ENCODE results near the gene ARL6IP5. TPM values are rescaled to one million over a fixed set of nuclear protein-coding genes. Genes with fewer than 3 reads are reported as not detected.
A peak's percentile ranks its signal among the peaks of the same experiment; 100 is the strongest.

Gene ARL6IP5
- total RNA-seq, 1 donor, result 91.2 TPM

DNA sequence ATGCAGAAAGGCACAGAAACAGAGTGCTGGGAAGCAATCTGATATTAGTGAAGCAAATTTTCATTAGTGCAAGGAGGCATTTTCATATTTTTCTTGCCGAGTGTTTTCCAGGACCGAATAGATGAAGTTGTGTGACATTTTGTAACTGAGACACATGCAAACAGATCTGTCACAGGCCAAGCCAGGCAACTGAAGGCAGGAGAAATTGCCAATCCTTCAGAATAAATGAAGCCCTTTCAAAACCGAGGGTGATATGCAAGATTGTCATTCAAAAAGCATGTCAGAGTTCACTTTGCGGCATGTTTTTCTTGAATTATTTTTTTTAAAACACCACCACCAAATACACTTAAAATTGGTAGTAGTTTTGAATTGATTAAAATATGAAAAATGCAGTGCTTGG lies 31.4 kb downstream of the ARL6IP5 start:
- TF ChIP-seq, protein P1, sequence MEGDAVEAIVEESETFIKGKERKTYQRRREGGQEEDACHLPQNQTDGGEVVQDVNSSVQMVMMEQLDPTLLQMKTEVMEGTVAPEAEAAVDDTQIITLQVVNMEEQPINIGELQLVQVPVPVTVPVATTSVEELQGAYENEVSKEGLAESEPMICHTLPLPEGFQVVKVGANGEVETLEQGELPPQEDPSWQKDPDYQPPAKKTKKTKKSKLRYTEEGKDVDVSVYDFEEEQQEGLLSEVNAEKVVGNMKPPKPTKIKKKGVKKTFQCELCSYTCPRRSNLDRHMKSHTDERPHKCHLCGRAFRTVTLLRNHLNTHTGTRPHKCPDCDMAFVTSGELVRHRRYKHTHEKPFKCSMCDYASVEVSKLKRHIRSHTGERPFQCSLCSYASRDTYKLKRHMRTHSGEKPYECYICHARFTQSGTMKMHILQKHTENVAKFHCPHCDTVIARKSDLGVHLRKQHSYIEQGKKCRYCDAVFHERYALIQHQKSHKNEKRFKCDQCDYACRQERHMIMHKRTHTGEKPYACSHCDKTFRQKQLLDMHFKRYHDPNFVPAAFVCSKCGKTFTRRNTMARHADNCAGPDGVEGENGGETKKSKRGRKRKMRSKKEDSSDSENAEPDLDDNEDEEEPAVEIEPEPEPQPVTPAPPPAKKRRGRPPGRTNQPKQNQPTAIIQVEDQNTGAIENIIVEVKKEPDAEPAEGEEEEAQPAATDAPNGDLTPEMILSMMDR (IDR thresholded peaks at IDR 0.05; ENCODE audit: extremely low read depth, low read depth, low read length), result no peak
- Histone ChIP-seq H3K4me3 (ENCODE audit: insufficient read depth, low read length) (no peak overlapping the region), H3K36me3 (ENCODE audit: insufficient read depth, low read length) (no peaks in the 10 kb centered on the region), H3K27me3 (ENCODE audit: insufficient read depth, low read length) (no peaks in the 10 kb centered on the region), H2AFZ (ENCODE audit: low read length) (no peak overlapping the region), H3K4me2 (ENCODE audit: insufficient read depth, low read length) (peak overlapping the region; percentile 17), H3K79me2 (ENCODE audit: insufficient read depth, low read length) (no peaks in the 10 kb centered on the region), H3K9me3 (ENCODE audit: low read depth, low read length) (no peaks in the 10 kb centered on the region), H3K4me1 (ENCODE audit: insufficient read depth, low read length) (peaks cover 33% of the 10 kb centered on the region), H4K20me1 (ENCODE audit: insufficient read depth, low read length) (no peaks in the 10 kb centered on the region), H3K27ac (ENCODE audit: low read depth, low read length) (no peak overlapping the region)
- DNase-seq (ENCODE audit: insufficient read length, low spot score, missing footprints), result no peak

DNA sequence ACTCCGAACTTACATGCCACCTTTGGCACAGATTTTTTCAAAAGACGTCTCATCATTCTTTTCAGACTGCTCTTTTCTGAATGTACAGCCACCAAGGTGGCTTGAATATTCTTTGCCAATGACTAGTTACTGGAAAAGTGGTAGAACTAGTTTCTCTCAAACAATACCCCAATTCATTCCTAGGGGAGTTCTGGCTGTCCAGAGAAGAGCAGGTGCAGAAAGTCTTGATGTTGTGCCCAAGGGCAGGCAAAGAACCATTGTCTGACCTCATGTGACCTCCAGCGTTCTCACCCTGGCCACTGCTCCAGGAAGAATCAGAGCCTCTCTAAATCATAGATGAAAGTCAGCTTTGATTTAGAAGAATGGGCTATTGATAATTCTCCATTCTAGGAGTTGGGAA lies 32.2 kb downstream of the ARL6IP5 start:
- no peaks in the 10 kb centered on the region for H3K9me3 ChIP-seq (ENCODE audit: low read depth, low read length)
- H3K36me3 ChIP-seq (ENCODE audit: insufficient read depth, low read length), result no peaks in the 10 kb centered on the region
- peak; percentile 26 for DNase-seq (ENCODE audit: insufficient read length, low spot score, missing footprints)
- no peak overlapping the region for H3K4me3 ChIP-seq (ENCODE audit: insufficient read depth, low read length)
- H3K79me2 ChIP-seq (ENCODE audit: insufficient read depth, low read length), result no peaks in the 10 kb centered on the region
- TF ChIP-seq, protein P1 (IDR thresholded peaks at IDR 0.05; ENCODE audit: extremely low read depth, low read depth, low read length), result no peak
- H4K20me1 ChIP-seq (ENCODE audit: insufficient read depth, low read length), result no peaks in the 10 kb centered on the region
- peaks cover 31% of the 10 kb centered on the region for H3K4me1 ChIP-seq (ENCODE audit: insufficient read depth, low read length)
- H3K4me2 ChIP-seq (ENCODE audit: insufficient read depth, low read length), result no peak overlapping the region
- H3K27me3 ChIP-seq (ENCODE audit: insufficient read depth, low read length), result no peaks in the 10 kb centered on the region
- H3K27ac ChIP-seq (ENCODE audit: low read depth, low read length), result no peak overlapping the region
- no peak overlapping the region for H2AFZ ChIP-seq (ENCODE audit: low read length)

DNA sequence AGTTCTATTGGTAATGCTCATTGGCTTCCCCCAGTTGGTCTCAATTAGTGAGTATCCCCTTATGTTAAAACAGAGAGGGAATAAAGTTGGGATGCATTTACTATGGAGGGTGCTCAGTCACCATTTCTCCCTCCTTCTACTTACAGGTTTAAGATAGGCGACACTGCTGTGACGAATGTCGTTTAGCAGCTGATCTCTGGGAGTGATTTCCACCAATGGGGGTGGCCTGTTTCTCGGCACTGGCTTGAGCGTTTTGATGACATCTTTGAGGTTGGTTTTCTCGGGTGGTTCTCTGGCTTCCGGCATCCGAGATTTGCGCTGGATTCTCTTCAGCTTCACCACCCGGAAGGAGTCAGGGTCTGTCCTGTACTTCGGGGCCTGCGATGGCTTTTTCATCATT lies 33.8 kb downstream of the ARL6IP5 start:
- DNase-seq (ENCODE audit: insufficient read length, low spot score, missing footprints), result no peak
- peaks cover 2% of the 10 kb centered on the region for H3K27me3 ChIP-seq (ENCODE audit: insufficient read depth, low read length)
- TF ChIP-seq, protein P1 (IDR thresholded peaks at IDR 0.05; ENCODE audit: extremely low read depth, low read depth, low read length), result no peak

DNA sequence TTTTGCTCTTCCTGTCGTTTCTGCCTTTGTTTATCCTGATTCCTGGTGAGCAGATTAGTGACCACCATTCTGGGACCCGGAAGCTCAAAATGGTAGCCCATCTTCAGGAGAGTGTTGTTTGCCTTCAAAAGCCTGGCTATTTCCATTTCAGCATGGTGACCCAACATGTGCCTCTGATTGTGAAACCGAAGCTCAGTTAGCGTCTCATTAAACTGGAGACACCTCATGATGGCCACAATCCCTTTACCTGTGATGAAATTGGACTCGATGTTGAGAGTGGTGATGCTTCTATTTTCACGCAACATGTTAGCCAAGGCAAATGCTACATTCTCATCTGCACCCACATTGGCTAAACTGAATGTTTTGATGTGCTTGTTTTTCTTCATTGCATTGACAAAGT lies 34.4 kb downstream of the ARL6IP5 start:
- H3K4me2 ChIP-seq (ENCODE audit: insufficient read depth, low read length), result no peak overlapping the region
- peaks cover 4% of the 10 kb centered on the region for H3K27me3 ChIP-seq (ENCODE audit: insufficient read depth, low read length)
- H2AFZ ChIP-seq (ENCODE audit: low read length), result no peak overlapping the region
- H3K4me3 ChIP-seq (ENCODE audit: insufficient read depth, low read length), result no peak overlapping the region
- DNase-seq (ENCODE audit: insufficient read length, low spot score, missing footprints), result no peak
- no peak overlapping the region for H3K27ac ChIP-seq (ENCODE audit: low read depth, low read length)
- TF ChIP-seq, protein P1 (IDR thresholded peaks at IDR 0.05; ENCODE audit: extremely low read depth, low read depth, low read length), result no peak
- H3K4me1 ChIP-seq (ENCODE audit: insufficient read depth, low read length), result peaks cover 11% of the 10 kb centered on the region
- no peaks in the 10 kb centered on the region for H3K79me2 ChIP-seq (ENCODE audit: insufficient read depth, low read length)
- no peaks in the 10 kb centered on the region for H4K20me1 ChIP-seq (ENCODE audit: insufficient read depth, low read length)
- no peaks in the 10 kb centered on the region for H3K9me3 ChIP-seq (ENCODE audit: low read depth, low read length)
- H3K36me3 ChIP-seq (ENCODE audit: insufficient read depth, low read length), result no peaks in the 10 kb centered on the region

More for the DNA sequence above, 33.8 kb downstream of the ARL6IP5 start:
- no peak overlapping the region for H2AFZ ChIP-seq (ENCODE audit: low read length)
- H3K4me3 ChIP-seq (ENCODE audit: insufficient read depth, low read length), result no peak overlapping the region
- H3K27ac ChIP-seq (ENCODE audit: low read depth, low read length), result no peak overlapping the region
- peaks cover 17% of the 10 kb centered on the region for H3K4me1 ChIP-seq (ENCODE audit: insufficient read depth, low read length)
- H3K4me2 ChIP-seq (ENCODE audit: insufficient read depth, low read length), result no peak overlapping the region
- no peaks in the 10 kb centered on the region for H3K79me2 ChIP-seq (ENCODE audit: insufficient read depth, low read length)
- no peaks in the 10 kb centered on the region for H3K36me3 ChIP-seq (ENCODE audit: insufficient read depth, low read length)
- H3K9me3 ChIP-seq (ENCODE audit: low read depth, low read length), result no peaks in the 10 kb centered on the region
- H4K20me1 ChIP-seq (ENCODE audit: insufficient read depth, low read length), result no peaks in the 10 kb centered on the region
